IPS DF 6.9 (cell line): ENCODE measurements around the gene SEPTIN8.

Source experiments
- DNase-seq: peaks from one replicate; pipeline ENCODE4 v3.0.0-alpha.2; 2013; ENCODE audit warnings: low read depth, low spot score
- H3K27ac ChIP-seq: one replicate; pipeline ENCODE4 v1.5.1; 2013; ENCODE audit warnings: low read length, control low read depth
- H3K27me3 ChIP-seq: 2 replicates; pipeline ENCODE4 v1.6.1; 2013; ENCODE audit warnings: mild to moderate bottlenecking, low read length; ENCODE audit not compliant: control insufficient read depth, insufficient read depth
- H3K36me3 ChIP-seq: 2 replicates; pipeline ENCODE4 v1.6.1; 2013; ENCODE audit warnings: low read length; ENCODE audit not compliant: control insufficient read depth, insufficient read depth
- H3K4me1 ChIP-seq: 2 replicates; pipeline ENCODE4 v1.6.1; 2013; ENCODE audit warnings: low read length; ENCODE audit not compliant: control insufficient read depth, insufficient read depth
- H3K4me3 ChIP-seq: 2 replicates; pipeline ENCODE4 v1.5.1; 2013; ENCODE audit warnings: mild to moderate bottlenecking, low read length
- H3K9me3 ChIP-seq: 2 replicates; pipeline ENCODE4 v1.6.1; 2013; ENCODE audit warnings: low read length, inconsistent platforms; ENCODE audit not compliant: control insufficient read depth, insufficient read depth
- whole genome bisulfite sequencing: extraction: QIAGEN DNeasy Blood & Tissue Kit; methylation state at CpG from one replicate; pipeline ENCODE4 v1.1.7; 2013; ENCODE audit warnings: mixed read lengths, missing lambda C conversion rate; ENCODE audit not compliant: insufficient read length, insufficient coverage; 5-methylcytosine and 5-hydroxymethylcytosine counted together

The SEPTIN8 gene

DNA sequence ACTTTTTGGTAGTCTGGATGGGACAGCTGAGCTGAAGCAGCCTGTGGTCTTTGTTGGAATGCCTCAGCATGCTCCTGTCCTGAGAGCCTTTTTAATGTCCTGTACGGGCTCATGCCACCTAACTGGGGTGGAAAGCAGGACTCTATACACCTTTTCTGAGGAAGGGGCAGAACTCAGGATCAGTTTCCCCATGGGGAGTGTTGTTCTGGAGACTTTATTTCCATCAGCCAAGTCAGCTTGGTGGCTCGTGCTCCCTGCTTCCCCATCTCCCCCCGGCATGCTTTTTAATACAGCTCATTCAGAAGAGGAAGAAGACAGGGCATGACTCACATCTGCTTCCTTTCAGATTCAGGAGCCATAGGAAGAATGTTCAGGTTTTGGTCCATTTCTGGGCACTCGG, 5.1 kb upstream of the SEPTIN8 start:
- H3K4me3 ChIP-seq: no peak overlapping the region
- no peak for DNase-seq
- H3K27me3 ChIP-seq: peaks cover 12% of the 10 kb centered on the region
- H3K27ac ChIP-seq: no peak overlapping the region
- H3K4me1 ChIP-seq: peaks cover 4% of the 10 kb centered on the region; the same call in 1 of the 2 replicates
- H3K9me3 ChIP-seq: no peaks in the 10 kb centered on the region
- WGBS: no CpG with 5 or more reads among the region's 4 CpGs
- H3K36me3 ChIP-seq: no peaks in the 10 kb centered on the region

DNA sequence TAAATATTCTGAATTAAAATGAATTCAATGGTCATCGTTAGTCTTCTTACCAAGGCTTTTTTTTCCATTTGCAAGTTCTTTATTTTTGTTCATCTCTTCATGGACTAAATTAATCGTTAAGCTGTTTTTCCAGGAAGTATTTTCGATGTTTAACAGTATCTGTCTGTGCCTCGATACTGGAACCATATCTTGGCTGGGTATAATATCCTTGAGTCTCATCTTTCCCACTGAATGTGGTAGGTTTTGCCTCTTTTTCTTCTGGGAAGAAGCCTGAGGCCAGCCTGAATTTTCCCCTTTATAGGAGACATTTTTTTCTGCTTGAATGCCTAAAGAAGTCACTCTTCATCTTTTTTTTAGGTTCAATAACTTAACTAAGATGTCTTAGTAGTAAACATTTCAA, 4.0 kb upstream of the SEPTIN8 start:
- peaks cover 13% of the 10 kb centered on the region for H3K27me3 ChIP-seq
- WGBS: no CpG with 5 or more reads among the region's 4 CpGs

DNA sequence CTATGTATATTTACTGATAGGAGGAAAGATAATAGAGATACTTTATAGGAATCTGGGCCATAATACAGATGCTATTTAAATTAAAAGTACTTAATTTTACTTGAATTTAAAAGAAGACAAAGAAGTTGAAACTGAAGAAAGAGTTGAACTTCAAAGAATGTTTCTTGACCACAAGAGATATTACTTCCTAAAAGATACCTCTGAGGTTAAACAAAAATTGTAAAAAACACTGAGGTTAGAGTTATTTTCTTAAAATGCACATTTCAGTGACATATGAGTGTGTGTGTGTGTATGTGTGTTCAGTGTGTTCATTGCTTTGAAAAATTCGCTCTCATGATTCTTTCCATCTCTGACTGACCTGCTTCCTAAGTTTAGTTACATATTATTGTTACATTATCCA, 3.5 kb upstream of the SEPTIN8 start:
- H3K4me3 ChIP-seq: no peak overlapping the region
- peaks cover 6% of the 10 kb centered on the region; the same call in 1 of the 2 replicates for H3K4me1 ChIP-seq
- DNase-seq: no peak
- peaks cover 14% of the 10 kb centered on the region for H3K27me3 ChIP-seq
- H3K9me3 ChIP-seq: no peaks in the 10 kb centered on the region
- WGBS: no CpG with 5 or more reads among the region's 1 CpG
- no peak overlapping the region for H3K27ac ChIP-seq
- no peaks in the 10 kb centered on the region for H3K36me3 ChIP-seq

More for the DNA sequence above, 4.0 kb upstream of the SEPTIN8 start:
- Histone ChIP-seq H3K9me3 (no peaks in the 10 kb centered on the region), H3K4me1 (peaks cover 5% of the 10 kb centered on the region; the same call in 1 of the 2 replicates), H3K36me3 (no peaks in the 10 kb centered on the region), H3K27ac (no peak overlapping the region), H3K4me3 (no peak overlapping the region)
- DNase-seq: no peak

DNA sequence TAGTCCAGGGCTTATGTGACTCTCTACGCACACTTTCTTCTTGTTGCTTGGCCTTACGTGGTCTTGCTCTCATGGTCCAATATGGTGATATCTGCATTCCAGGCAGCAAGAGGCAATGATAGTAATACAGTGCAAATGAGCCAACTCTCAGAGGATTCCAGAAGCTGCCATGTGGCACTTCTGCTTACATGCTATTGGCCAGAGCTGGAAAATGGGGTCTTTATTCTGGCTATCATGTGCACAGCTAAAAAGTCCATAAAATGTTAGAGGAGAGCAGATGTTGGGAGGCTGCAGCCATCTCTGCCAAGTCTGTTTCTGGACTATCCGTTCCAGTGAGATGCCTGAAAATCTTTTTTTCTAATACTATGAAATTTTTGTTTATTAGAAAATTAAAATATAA, 2.9 kb upstream of the SEPTIN8 start:
- peaks cover 6% of the 10 kb centered on the region; the same call in 1 of the 2 replicates for H3K4me1 ChIP-seq
- H3K9me3 ChIP-seq: no peaks in the 10 kb centered on the region
- no peak overlapping the region for H3K27ac ChIP-seq
- no peaks in the 10 kb centered on the region for H3K36me3 ChIP-seq
- peaks cover 14% of the 10 kb centered on the region for H3K27me3 ChIP-seq
- H3K4me3 ChIP-seq: no peak overlapping the region
- DNase-seq: no peak
- no CpG with 5 or more reads among the region's 3 CpGs for WGBS

DNA sequence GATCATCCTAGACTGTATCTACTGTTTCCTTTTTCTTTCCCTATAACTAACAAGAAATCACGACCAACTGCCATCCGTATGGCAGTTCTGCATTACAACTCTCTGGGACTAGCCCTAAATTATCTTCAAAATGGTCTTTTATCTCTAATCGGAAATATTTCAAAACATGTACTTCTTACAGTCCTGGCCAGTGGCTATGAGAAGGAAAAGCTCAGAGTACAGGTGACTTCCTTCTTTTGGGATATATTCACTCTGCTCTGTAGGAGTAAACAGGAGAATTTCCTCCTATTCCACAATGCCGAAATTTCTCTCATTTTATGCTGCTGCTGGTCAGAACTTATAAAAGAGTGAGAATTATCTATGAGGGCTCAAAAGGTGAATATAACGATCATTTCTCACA, 1.8 kb upstream of the SEPTIN8 start:
- Histone ChIP-seq H3K36me3 (no peaks in the 10 kb centered on the region), H3K4me3 (no peak overlapping the region)
- no CpG with 5 or more reads among the region's 5 CpGs for WGBS

DNA sequence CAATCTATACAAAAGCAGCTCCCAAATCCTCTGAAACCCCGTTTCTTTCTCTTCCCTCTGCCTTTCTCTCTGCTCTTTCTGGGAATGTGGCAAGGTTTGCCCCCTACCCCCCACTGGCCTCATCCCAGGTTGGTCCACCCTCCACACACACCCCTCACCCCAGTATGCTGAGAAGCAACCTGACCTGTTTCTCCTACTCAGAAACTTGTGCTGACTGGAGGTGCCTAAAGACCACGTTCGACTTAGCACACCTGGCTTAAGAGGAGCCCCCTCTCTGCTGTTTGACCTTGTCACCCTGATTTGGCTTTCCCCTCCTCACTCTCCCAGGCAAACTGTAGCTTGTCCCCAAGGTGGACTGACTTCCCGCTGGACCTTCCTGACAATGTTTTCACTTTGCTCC, 1.1 kb upstream of the SEPTIN8 start:
- no peaks in the 10 kb centered on the region for H3K9me3 ChIP-seq
- H3K27me3 ChIP-seq: peaks cover 14% of the 10 kb centered on the region
- H3K4me1 ChIP-seq: peaks cover 6% of the 10 kb centered on the region; the same call in 1 of the 2 replicates
- no peaks in the 10 kb centered on the region for H3K36me3 ChIP-seq
- no CpG with 5 or more reads among the region's 4 CpGs for WGBS
- H3K4me3 ChIP-seq: no peak overlapping the region
- DNase-seq: no peak
- H3K27ac ChIP-seq: no peak overlapping the region

More for the DNA sequence above, 1.8 kb upstream of the SEPTIN8 start:
- Histone ChIP-seq H3K9me3 (no peaks in the 10 kb centered on the region), H3K27me3 (peaks cover 14% of the 10 kb centered on the region), H3K4me1 (peaks cover 6% of the 10 kb centered on the region; the same call in 1 of the 2 replicates), H3K27ac (no peak overlapping the region)
- no peak for DNase-seq

DNA sequence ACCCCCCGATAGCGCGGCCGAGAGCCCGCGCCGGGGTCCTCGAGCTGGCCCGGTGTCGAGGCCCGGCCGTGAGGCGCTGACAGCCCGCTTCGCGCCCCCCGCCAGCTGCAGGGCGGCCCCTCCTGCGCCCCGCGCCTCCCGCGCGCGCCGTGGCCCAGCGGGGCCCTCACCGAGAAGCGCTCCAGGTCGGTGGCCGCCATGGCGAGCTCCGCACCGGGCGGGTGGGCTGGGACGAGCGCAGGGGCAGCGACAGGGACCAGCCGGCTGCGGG, 166 bp downstream of the SEPTIN8 start:
- H3K27me3 ChIP-seq: peaks cover 14% of the 10 kb centered on the region
- DNase-seq: no peak
- no peaks in the 10 kb centered on the region for H3K36me3 ChIP-seq
- no peak overlapping the region for H3K27ac ChIP-seq
- peaks cover 6% of the 10 kb centered on the region; the same call in 1 of the 2 replicates for H3K4me1 ChIP-seq
- peak overlapping the region; percentile 43 for H3K4me3 ChIP-seq
- no peaks in the 10 kb centered on the region for H3K9me3 ChIP-seq
- no CpG with 5 or more reads among the region's 40 CpGs for WGBS

DNA sequence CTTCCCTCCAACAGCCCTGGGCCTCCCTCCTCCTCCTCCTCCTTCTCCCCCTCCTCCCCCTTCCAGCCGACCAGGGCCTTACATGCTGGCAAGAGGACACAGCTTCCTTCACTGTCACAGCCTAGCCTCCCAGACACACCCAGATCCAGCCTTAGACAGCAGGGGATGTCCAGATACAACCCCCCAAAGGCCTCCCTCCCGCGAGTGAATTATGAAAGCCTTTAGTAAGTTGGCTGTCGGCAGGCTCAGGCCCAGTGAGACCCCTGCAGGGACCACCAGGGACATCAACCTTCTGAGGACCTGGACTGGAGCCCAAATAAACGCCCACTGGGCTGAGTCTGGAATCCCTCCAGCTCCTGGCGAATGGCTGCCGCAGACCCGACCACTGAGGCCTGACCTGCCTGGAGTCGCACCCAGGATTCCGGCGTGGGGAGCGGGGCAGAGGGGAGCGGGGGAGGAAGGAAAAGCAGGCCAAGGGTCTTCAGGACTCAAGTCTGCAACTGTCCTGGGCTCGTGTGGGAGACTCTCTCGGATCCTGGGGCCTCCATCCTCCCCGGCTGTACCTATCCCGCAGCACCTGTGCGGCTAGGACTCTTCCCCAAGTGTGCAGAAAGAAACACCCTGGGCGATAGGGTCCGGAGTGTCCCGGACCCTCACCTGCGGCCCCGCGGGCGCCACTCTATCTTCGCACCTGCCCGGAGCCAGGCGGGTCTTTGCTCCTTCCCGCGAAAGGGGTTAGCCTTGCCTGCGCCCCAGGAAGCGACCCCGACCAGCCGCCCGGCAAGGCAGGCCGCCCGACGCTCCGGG, 705 bp downstream of the SEPTIN8 start:
- no peak for DNase-seq
- no CpG with 5 or more reads among the region's 39 CpGs for WGBS
- Histone ChIP-seq H3K36me3 (no peaks in the 10 kb centered on the region), H3K4me3 (peak overlapping the region; percentile 43; the same call in 1 of the 2 replicates), H3K27ac (no peak overlapping the region), H3K27me3 (peaks cover 14% of the 10 kb centered on the region), H3K4me1 (peaks cover 7% of the 10 kb centered on the region; the same call in 1 of the 2 replicates), H3K9me3 (no peaks in the 10 kb centered on the region)

DNA sequence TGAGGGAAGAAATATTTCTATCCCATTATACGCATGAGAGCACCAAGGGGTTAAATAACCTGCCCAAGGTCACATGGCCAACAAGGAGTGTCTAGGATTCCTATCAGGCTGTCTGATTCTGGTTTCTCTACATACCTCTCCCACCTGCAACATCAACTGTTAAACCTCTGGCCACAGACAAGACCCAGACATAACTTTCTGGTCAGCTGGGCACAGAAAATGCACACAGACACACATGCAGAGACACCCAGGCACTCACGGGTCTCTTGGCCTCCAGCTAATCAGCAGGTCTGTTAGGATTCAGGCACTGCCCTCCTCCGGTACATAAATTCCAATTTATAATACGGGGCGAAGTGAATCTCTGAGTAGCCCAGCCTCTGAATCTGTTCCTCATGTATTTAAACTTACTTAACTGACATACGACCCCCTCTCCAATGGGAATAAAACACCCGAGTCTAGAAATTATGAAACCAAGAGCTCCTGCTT, 1.5 kb downstream of the SEPTIN8 start:
- Histone ChIP-seq H3K4me3 (no peak overlapping the region), H3K27me3 (peaks cover 14% of the 10 kb centered on the region), H3K27ac (no peak overlapping the region), H3K9me3 (no peaks in the 10 kb centered on the region), H3K36me3 (no peaks in the 10 kb centered on the region), H3K4me1 (peaks cover 8% of the 10 kb centered on the region; the same call in 1 of the 2 replicates)
- no peak for DNase-seq
- no CpG with 5 or more reads among the region's 7 CpGs for WGBS

DNA sequence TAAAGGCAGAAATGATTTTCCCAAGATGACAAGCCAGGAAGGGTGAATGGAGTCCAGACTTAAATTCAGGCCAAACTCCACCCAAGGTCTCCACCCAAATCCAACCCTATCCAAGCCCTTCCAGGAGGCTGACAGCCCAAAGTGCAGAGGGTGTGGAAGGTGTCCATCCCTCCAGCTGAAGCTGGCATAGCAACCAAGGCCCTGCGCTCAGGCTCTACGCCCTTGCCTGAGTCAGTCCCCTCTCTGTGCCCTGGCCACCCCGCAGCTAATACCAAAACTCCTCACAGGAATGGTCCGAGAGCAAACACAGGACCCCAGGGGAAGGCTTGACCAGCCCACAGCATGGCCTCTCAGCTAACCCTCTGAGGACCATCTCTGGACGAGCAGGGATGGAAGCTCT, 2.1 kb downstream of the SEPTIN8 start:
- no peak overlapping the region for H3K27ac ChIP-seq
- H3K4me1 ChIP-seq: peaks cover 8% of the 10 kb centered on the region; the same call in 1 of the 2 replicates
- no peak overlapping the region for H3K4me3 ChIP-seq
- WGBS: no CpG with 5 or more reads among the region's 5 CpGs
- no peaks in the 10 kb centered on the region for H3K36me3 ChIP-seq
- H3K9me3 ChIP-seq: no peaks in the 10 kb centered on the region
- no peak for DNase-seq
- H3K27me3 ChIP-seq: peaks cover 14% of the 10 kb centered on the region

DNA sequence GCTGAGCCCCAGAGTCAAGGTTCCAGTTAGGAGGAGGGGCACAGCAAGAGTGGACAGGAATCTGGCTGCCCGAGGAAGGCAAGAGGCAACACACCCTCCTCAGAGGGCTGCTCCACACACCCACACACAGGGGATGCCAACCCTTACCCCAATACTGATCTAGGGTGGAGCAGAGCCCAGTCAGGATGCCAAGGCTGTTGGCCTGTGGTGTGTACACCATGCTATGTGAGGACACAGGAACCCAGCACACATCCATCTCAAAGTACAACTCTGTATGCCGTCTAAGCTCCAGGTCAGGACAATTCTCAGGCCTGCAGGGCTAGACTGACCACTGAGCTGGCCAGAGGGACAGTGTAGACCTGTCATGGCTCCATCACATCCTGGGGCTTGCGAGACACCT, 2.6 kb downstream of the SEPTIN8 start:
- Histone ChIP-seq H3K4me1 (peaks cover 8% of the 10 kb centered on the region; the same call in 1 of the 2 replicates), H3K36me3 (no peaks in the 10 kb centered on the region), H3K27ac (no peak overlapping the region), H3K27me3 (peaks cover 12% of the 10 kb centered on the region), H3K4me3 (no peak overlapping the region), H3K9me3 (no peaks in the 10 kb centered on the region)
- no CpG with 5 or more reads among the region's 3 CpGs for WGBS
- no peak for DNase-seq
